WTC11 (cell line): ENCODE data around the gene CSE1L.

Source experiments
- SOX15 ChIP-seq: fragments of 250-450 bp; sonication (Bioruptor Pico); IDR thresholded peaks from 2 replicates; pipeline ENCODE4 v1.9.0; 2021; ENCODE audit warnings: mild to moderate bottlenecking
- TF ChIP-seq, protein P1 (sequence below): fragments of 200-600 bp; IDR thresholded peaks from 2 replicates; pipeline ENCODE4 v1.8.0; 2022; ENCODE audit warnings: antibody characterized with exemption
- TF ChIP-seq, protein P2 (sequence below): fragments of 250-450 bp; sonication (Bioruptor Pico); IDR thresholded peaks from 2 replicates; pipeline ENCODE4 v1.8.0; 2021; ENCODE audit warnings: mild to moderate bottlenecking
- TF ChIP-seq, protein P3 (sequence below): sonication (generic); formaldehyde crosslinking; IDR thresholded peaks from 2 replicates; pipeline ENCODE4 v1.8.1; 2023; ENCODE audit warnings: mild to moderate bottlenecking, missing genetic modification reagents, moderate library complexity
- TF ChIP-seq, protein P4 (sequence below): sonication (generic); formaldehyde crosslinking; IDR thresholded peaks from 2 replicates; pipeline ENCODE4 v1.8.1; 2023; ENCODE audit warnings: mild to moderate bottlenecking, moderate library complexity, missing genetic modification reagents

DNA sequence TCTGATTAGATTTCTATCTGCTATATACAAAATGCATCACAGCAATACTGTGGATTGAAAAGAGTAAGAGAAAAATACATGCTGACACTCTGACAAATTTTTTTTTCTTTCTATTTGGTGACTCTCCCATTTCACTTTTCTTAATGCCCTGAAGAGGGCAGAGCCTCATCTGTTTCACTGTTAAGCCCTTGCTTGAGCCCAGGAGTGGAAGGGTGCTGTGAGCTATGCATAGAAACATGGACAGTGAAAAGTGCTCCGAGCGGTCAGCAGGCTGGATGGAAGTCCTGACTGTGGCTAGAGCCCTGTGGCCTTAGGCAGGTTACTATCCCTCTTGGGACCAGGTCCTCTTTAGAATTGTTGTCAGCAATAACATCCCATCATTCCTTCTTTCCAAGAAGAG, 17.4 kb upstream of the CSE1L start:
- TF ChIP-seq SOX15 (CRISPR knock-in tag): no peak
- TF ChIP-seq, protein P1, sequence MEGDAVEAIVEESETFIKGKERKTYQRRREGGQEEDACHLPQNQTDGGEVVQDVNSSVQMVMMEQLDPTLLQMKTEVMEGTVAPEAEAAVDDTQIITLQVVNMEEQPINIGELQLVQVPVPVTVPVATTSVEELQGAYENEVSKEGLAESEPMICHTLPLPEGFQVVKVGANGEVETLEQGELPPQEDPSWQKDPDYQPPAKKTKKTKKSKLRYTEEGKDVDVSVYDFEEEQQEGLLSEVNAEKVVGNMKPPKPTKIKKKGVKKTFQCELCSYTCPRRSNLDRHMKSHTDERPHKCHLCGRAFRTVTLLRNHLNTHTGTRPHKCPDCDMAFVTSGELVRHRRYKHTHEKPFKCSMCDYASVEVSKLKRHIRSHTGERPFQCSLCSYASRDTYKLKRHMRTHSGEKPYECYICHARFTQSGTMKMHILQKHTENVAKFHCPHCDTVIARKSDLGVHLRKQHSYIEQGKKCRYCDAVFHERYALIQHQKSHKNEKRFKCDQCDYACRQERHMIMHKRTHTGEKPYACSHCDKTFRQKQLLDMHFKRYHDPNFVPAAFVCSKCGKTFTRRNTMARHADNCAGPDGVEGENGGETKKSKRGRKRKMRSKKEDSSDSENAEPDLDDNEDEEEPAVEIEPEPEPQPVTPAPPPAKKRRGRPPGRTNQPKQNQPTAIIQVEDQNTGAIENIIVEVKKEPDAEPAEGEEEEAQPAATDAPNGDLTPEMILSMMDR: no peak
- TF ChIP-seq, protein P2, sequence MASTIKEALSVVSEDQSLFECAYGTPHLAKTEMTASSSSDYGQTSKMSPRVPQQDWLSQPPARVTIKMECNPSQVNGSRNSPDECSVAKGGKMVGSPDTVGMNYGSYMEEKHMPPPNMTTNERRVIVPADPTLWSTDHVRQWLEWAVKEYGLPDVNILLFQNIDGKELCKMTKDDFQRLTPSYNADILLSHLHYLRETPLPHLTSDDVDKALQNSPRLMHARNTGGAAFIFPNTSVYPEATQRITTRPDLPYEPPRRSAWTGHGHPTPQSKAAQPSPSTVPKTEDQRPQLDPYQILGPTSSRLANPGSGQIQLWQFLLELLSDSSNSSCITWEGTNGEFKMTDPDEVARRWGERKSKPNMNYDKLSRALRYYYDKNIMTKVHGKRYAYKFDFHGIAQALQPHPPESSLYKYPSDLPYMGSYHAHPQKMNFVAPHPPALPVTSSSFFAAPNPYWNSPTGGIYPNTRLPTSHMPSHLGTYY: no peak
- TF ChIP-seq, protein P3, sequence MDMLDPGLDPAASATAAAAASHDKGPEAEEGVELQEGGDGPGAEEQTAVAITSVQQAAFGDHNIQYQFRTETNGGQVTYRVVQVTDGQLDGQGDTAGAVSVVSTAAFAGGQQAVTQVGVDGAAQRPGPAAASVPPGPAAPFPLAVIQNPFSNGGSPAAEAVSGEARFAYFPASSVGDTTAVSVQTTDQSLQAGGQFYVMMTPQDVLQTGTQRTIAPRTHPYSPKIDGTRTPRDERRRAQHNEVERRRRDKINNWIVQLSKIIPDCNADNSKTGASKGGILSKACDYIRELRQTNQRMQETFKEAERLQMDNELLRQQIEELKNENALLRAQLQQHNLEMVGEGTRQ (CRISPR knock-in tag): no peak
- TF ChIP-seq, protein P4, sequence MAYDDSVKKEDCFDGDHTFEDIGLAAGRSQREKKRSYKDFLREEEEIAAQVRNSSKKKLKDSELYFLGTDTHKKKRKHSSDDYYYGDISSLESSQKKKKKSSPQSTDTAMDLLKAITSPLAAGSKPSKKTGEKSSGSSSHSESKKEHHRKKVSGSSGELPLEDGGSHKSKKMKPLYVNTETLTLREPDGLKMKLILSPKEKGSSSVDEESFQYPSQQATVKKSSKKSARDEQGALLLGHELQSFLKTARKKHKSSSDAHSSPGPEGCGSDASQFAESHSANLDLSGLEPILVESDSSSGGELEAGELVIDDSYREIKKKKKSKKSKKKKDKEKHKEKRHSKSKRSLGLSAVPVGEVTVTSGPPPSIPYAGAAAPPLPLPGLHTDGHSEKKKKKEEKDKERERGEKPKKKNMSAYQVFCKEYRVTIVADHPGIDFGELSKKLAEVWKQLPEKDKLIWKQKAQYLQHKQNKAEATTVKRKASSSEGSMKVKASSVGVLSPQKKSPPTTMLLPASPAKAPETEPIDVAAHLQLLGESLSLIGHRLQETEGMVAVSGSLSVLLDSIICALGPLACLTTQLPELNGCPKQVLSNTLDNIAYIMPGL (CRISPR knock-in tag): no peak
